H1 (cell line): ENCODE results near the gene ZNF286A. TPM values are rescaled to one million over a fixed set of nuclear protein-coding genes. Genes with fewer than 3 reads are reported as not detected.

ENCODE experiments used
- CTCF ChIA-PET: fragments of 300-600 bp; sonication (Branson Sonifier 250); formaldehyde crosslinking; loops from one replicate; lab custom pipeline; 2021; ENCODE audit not compliant: partially characterized antibody; lab: Charles Lee
- POLR2A ChIA-PET: fragments of 300-600 bp; sonication (Branson Sonifier 250); formaldehyde crosslinking; loops from one replicate; lab custom pipeline; 2021; ENCODE audit warnings: inconsistent platforms; ENCODE audit not compliant: partially characterized antibody; lab: Charles Lee
- DNase-seq, 2 experiments: peaks; one replicate each; pipeline versions ENCODE4 v3.0.0 to v3.0.0-alpha.2; 2010 to 2022; ENCODE audit warnings: low spot score in 2 of 2, low read depth in 1 of 2, mixed read lengths in 1 of 2
- FAIRE-seq: peaks from 2 replicates; lab custom pipeline; 2011; peaks lifted over from hg19 to GRCh38; lab: Jason Lieb, UNC
- H2AFZ ChIP-seq: 2 replicates; pipeline ENCODE4 v1.8.1; 2012; ENCODE audit warnings: low read length, inconsistent platforms
- H2AK5ac ChIP-seq: 2 replicates; pipeline ENCODE4 v1.6.1; 2013; ENCODE audit warnings: low read depth, low read length
- H2BK120ac ChIP-seq: replicated peaks from 2 replicates; pipeline ENCODE3; 2013; ENCODE audit warnings: low read depth, low read length, inconsistent platforms
- H2BK12ac ChIP-seq: 2 replicates; pipeline ENCODE4 v1.6.1; 2013; ENCODE audit warnings: low read depth, low read length
- H2BK15ac ChIP-seq: 2 replicates; pipeline ENCODE4 v1.6.1; 2013; ENCODE audit warnings: low read length
- H2BK20ac ChIP-seq: 2 replicates; pipeline ENCODE4 v1.6.1; 2013; ENCODE audit warnings: low read length
- H2BK5ac ChIP-seq: 2 replicates; pipeline ENCODE4 v1.6.1; 2013; ENCODE audit warnings: low read depth, low read length
- H3K14ac ChIP-seq: 2 replicates; pipeline ENCODE4 v1.6.1; 2013; ENCODE audit warnings: inconsistent platforms; ENCODE audit not compliant: insufficient read length
- H3K18ac ChIP-seq: 2 replicates; pipeline ENCODE4 v1.6.1; 2013; ENCODE audit warnings: low read length; ENCODE audit errors: extremely low read depth
- H3K23ac ChIP-seq: 2 replicates; pipeline ENCODE4 v1.6.1; 2013; ENCODE audit warnings: inconsistent platforms; ENCODE audit not compliant: insufficient read length
- H3K23me2 ChIP-seq: 2 replicates; pipeline ENCODE4 v1.6.1; 2013; ENCODE audit warnings: low read depth, low read length
- H3K27ac ChIP-seq: 2 replicates; pipeline ENCODE4 v1.6.1; 2011; ENCODE audit warnings: low read depth, low read length, inconsistent platforms
- H3K27me3 ChIP-seq, 4 experiments: replicated peaks in 1 of 4; 1 replicate in 1 of 4; 2 replicates in 3 of 4; pipeline versions ENCODE4 v1.6.1 to v1.8.1; 2011 to 2013; ENCODE audit warnings: low read length in 3 of 4, mild to moderate bottlenecking in 3 of 4, inconsistent platforms in 2 of 4, mixed read lengths in 2 of 4, moderate library complexity in 1 of 4; ENCODE audit not compliant: control insufficient read depth in 3 of 4, insufficient read depth in 3 of 4; ENCODE audit errors: extremely low read depth in 1 of 4
- H3K36me3 ChIP-seq, 4 experiments: 2 replicates each; pipeline versions ENCODE4 v1.6.1 to v1.8.1; 2011 to 2013; ENCODE audit warnings: mild to moderate bottlenecking in 4 of 4, low read length in 3 of 4, moderate library complexity in 2 of 4, control low read depth in 1 of 4, inconsistent platforms in 1 of 4; ENCODE audit not compliant: insufficient read depth in 4 of 4, control insufficient read depth in 2 of 4
- H3K4ac ChIP-seq: replicated peaks from 2 replicates; pipeline ENCODE3; 2013; ENCODE audit warnings: low read length, low read depth, mixed read lengths, inconsistent platforms; ENCODE audit not compliant: insufficient read length
- H3K4me1 ChIP-seq, 4 experiments: replicated peaks in 1 of 4; 1 replicate in 1 of 4; 2 replicates in 3 of 4; pipeline versions ENCODE4 v1.6.1 to v1.8.1; 2011 to 2013; ENCODE audit warnings: low read length in 3 of 4, inconsistent platforms in 2 of 4, mixed read lengths in 1 of 4; ENCODE audit not compliant: insufficient read depth in 4 of 4, control insufficient read depth in 3 of 4
- H3K4me2 ChIP-seq, 2 experiments: 2 replicates each; pipeline versions ENCODE4 v1.6.1 to v1.8.1; 2011 to 2013; ENCODE audit warnings: low read depth in 2 of 2, low read length in 2 of 2, control low read depth in 1 of 2, inconsistent platforms in 1 of 2, mild to moderate bottlenecking in 1 of 2; ENCODE audit not compliant: insufficient read depth in 1 of 2
- H3K4me3 ChIP-seq, 4 experiments: fragments of 200-600, 300-600 bp in 1 of 4; sonication (generic), shearing (Covaris generic), sonication (Bioruptor Twin) in 1 of 4; 2 replicates each; pipeline versions ENCODE4 v1.5.1 to v1.8.1; 2011 to 2016; ENCODE audit warnings: low read length in 4 of 4, low read depth in 3 of 4, control low read depth in 2 of 4, inconsistent platforms in 2 of 4, mild to moderate bottlenecking in 2 of 4, mixed read lengths in 1 of 4, moderate library complexity in 1 of 4; ENCODE audit not compliant: insufficient read depth in 2 of 4; ENCODE audit errors: extremely low read depth in 1 of 4
- H3K56ac ChIP-seq: replicated peaks from 2 replicates; pipeline ENCODE3; 2013; ENCODE audit warnings: low read depth, mild to moderate bottlenecking, mixed read lengths, low read length, inconsistent platforms; ENCODE audit not compliant: insufficient read length
- H3K79me1 ChIP-seq: 2 replicates; pipeline ENCODE4 v1.6.1; 2013; ENCODE audit warnings: low read depth, low read length, control low read depth
- H3K79me2 ChIP-seq, 2 experiments: 2 replicates each; pipeline versions ENCODE4 v1.6.1 to v1.8.1; 2012 to 2013; ENCODE audit warnings: low read length in 2 of 2, mild to moderate bottlenecking in 2 of 2, inconsistent platforms in 1 of 2; ENCODE audit not compliant: insufficient read depth in 2 of 2, control insufficient read depth in 1 of 2
- H3K9ac ChIP-seq, 4 experiments: replicated peaks in 1 of 4; 1 replicate in 1 of 4; 2 replicates in 3 of 4; pipeline versions ENCODE4 v1.6.1 to v1.8.1; 2011 to 2013; ENCODE audit warnings: low read depth in 3 of 4, low read length in 3 of 4, control low read depth in 2 of 4, mild to moderate bottlenecking in 2 of 4, moderate library complexity in 2 of 4, inconsistent platforms in 1 of 4; ENCODE audit errors: extremely low read depth in 1 of 4
- H3K9me3 ChIP-seq, 2 experiments: 2 replicates each; pipeline versions ENCODE4 v1.6.1 to v1.8.1; 2012 to 2013; ENCODE audit warnings: mild to moderate bottlenecking in 2 of 2, moderate library complexity in 2 of 2, control low read depth in 1 of 2, inconsistent platforms in 1 of 2, low read depth in 1 of 2, low read length in 1 of 2, mixed read lengths in 1 of 2; ENCODE audit not compliant: insufficient read depth in 2 of 2
- H4K20me1 ChIP-seq, 2 experiments: replicated peaks in 1 of 2; 2 replicates each; pipeline versions ENCODE3 to v1.8.1; 2011 to 2013; ENCODE audit warnings: inconsistent platforms in 2 of 2, low read length in 2 of 2, mild to moderate bottlenecking in 1 of 2; ENCODE audit not compliant: insufficient read depth in 2 of 2, control insufficient read depth in 1 of 2
- H4K5ac ChIP-seq: 2 replicates; pipeline ENCODE4 v1.6.1; 2013; ENCODE audit warnings: low read length, low read depth, mixed read lengths, inconsistent platforms; ENCODE audit not compliant: insufficient read length
- H4K8ac ChIP-seq: 2 replicates; pipeline ENCODE4 v1.8.0; 2013; ENCODE audit warnings: mild to moderate bottlenecking, moderate library complexity, low read length, inconsistent platforms; ENCODE audit not compliant: insufficient read depth; ENCODE audit errors: extremely low read depth
- H4K91ac ChIP-seq: replicated peaks from 2 replicates; pipeline ENCODE3; 2013; ENCODE audit warnings: low read length, mixed read lengths, inconsistent platforms; ENCODE audit not compliant: insufficient read length
- CREB1 ChIP-seq: IDR thresholded peaks from 2 replicates; pipeline ENCODE4 v1.6.1; 2012; ENCODE audit warnings: inconsistent platforms
- EZH2 ChIP-seq: fragments of 200-600 bp; sonication (generic); IDR thresholded peaks from 2 replicates; pipeline ENCODE4 v1.7.1; 2012; ENCODE audit warnings: low read depth, mild to moderate bottlenecking, moderate library complexity, low read length, inconsistent platforms; ENCODE audit not compliant: severe bottlenecking
- HDAC2 ChIP-seq, 2 experiments: fragments of 300-600 bp in 1 of 2; sonication (generic) in 1 of 2; IDR thresholded peaks; 2 replicates each; pipeline ENCODE4 v1.6.1; 2011 to 2012; ENCODE audit warnings: low read depth in 2 of 2, low read length in 2 of 2, mild to moderate bottlenecking in 2 of 2, moderate library complexity in 2 of 2, borderline replicate concordance in 1 of 2, inconsistent platforms in 1 of 2
- KDM1A ChIP-seq: fragments of 200-600, 300-600 bp; sonication (generic); IDR thresholded peaks from 2 replicates; pipeline ENCODE4 v1.7.1; 2016; ENCODE audit warnings: mild to moderate bottlenecking, low read length, borderline replicate concordance
- POLR2AphosphoS5 ChIP-seq: IDR thresholded peaks from 2 replicates; pipeline ENCODE4 v1.6.1; 2011; ENCODE audit warnings: low read depth, low read length
- RFX5 ChIP-seq: IDR thresholded peaks from 2 replicates; pipeline ENCODE4 v1.6.1; 2011; ENCODE audit warnings: low read depth, low read length, improper control_type of control experiment, borderline replicate concordance
- RNF2 ChIP-seq: fragments of 200-900, 300-1000 bp; sonication (generic); IDR thresholded peaks from 2 replicates; pipeline ENCODE4 v1.7.1; 2016; ENCODE audit warnings: borderline replicate concordance, low read depth, mild to moderate bottlenecking, antibody characterized with exemption, low read length; ENCODE audit not compliant: poor library complexity, severe bottlenecking; ENCODE audit errors: missing control alignments
- SIX5 ChIP-seq: IDR thresholded peaks from 2 replicates; pipeline ENCODE4 v1.6.1; 2011; ENCODE audit warnings: mild to moderate bottlenecking, low read depth, low read length
- SRF ChIP-seq: IDR thresholded peaks from 2 replicates; pipeline ENCODE4 v1.6.1; 2011; ENCODE audit warnings: mild to moderate bottlenecking, low read depth, low read length, moderate library complexity
- TEAD4 ChIP-seq: IDR thresholded peaks from 2 replicates; pipeline ENCODE4 v1.6.1; 2012; ENCODE audit warnings: low read depth, low read length, inconsistent platforms, mixed read lengths
- WGBS, 2 experiments: shearing (Covaris generic) in 1 of 2; methylation state at CpG; one replicate each; pipeline versions ENCODE4 v1.1.6 to v1.1.7; 2013 to 2015; ENCODE audit warnings: low lambda C conversion rate in 2 of 2, mixed read lengths in 2 of 2, inconsistent platforms in 1 of 2, low coverage in 1 of 2, missing lambda C conversion rate in 1 of 2; ENCODE audit not compliant: insufficient replicate concordance in 2 of 2, insufficient coverage in 1 of 2, insufficient read length in 1 of 2; ENCODE audit errors: extremely low coverage in 1 of 2, missing lambda C conversion rate in 1 of 2; 5-methylcytosine and 5-hydroxymethylcytosine counted together
- polyA plus RNA-seq, 7 experiments: library from polyadenylated mRNA; depleted of rRNA in 3 of 7; stranded (reverse) in 5 of 7; unstranded in 2 of 7; fragments of >200 nt in 5 of 7; fragments of 200-250 nt in 2 of 7; gene quantifications; 1 replicate in 5 of 7; 2 replicates in 1 of 7; 4 replicates in 1 of 7; pipeline versions ENCODE4 v1.2.1 to v1.2.3, GENCODE V29; 2011 to 2013; ENCODE audit warnings: missing spikeins in 2 of 7, mixed read lengths in 2 of 7
- total RNA-seq: library from RNA; stranded (reverse); fragmentation: NEBNext Ultra II Directional; extraction: Animal tissue kit (Norgen Biotek cat#: 25700); gene quantifications from 2 replicates; pipeline ENCODE4 v1.2.1, GENCODE V29; 2021
- TF ChIP-seq, protein P1 (sequence below): IDR thresholded peaks from 2 replicates; pipeline ENCODE4 v1.6.1; 2011; ENCODE audit warnings: low read length, improper control_type of control experiment
- TF ChIP-seq, protein P2 (sequence below): IDR thresholded peaks from 2 replicates; pipeline ENCODE4 v1.6.1; 2012; ENCODE audit warnings: inconsistent platforms

The ZNF286A gene
- total and polyA plus RNA-seq, 2 of the 8 experiments (the other 6 are each of a cell fraction or from before 2014, with no cell fraction given) = 18.2 to 100.0 TPM

GRCh38 chr17:15662681-15663080, 36.9 kb upstream of the ZNF286A start:
- Histone ChIP-seq H3K4me2 (no peak overlapping the region), H3K9ac (no peak overlapping the region), H3K36me3 (peaks cover 0 to 13% (median 7%) of the 10 kb centered on the region in 4 experiments; a peak in 5 of 8 replicates), H3K27ac (no peak overlapping the region), H2BK5ac (no peak overlapping the region), H2AK5ac (no peak overlapping the region), H3K4me1 (peaks cover 0 to 2% (median 0%) of the 10 kb centered on the region in 4 experiments; a peak in 1 of 7 replicates), H3K9me3 (no peaks in the 10 kb centered on the region), H3K14ac (no peak overlapping the region), H4K5ac (no peak overlapping the region), H3K23ac (no peak overlapping the region), H3K4ac (no peak overlapping the region), H3K18ac (no peak overlapping the region), H2AFZ (no peak overlapping the region), H3K79me2 (no peaks in the 10 kb centered on the region), H3K23me2 (no peaks in the 10 kb centered on the region), H3K4me3 (no peak overlapping the region), H2BK15ac (no peak overlapping the region), H2BK120ac (no peak overlapping the region), H4K8ac (no peak overlapping the region), H3K79me1 (no peaks in the 10 kb centered on the region), H2BK20ac (no peak overlapping the region), H4K91ac (no peak overlapping the region), H3K56ac (no peak overlapping the region), H2BK12ac (no peak overlapping the region), H3K27me3 (no peaks in the 10 kb centered on the region), H4K20me1 (no peaks in the 10 kb centered on the region)
- 82% methylated on average over 3 of the region's 3 CpGs; no CpG with 5 or more reads in 1 of the 2 experiments for WGBS, 2 experiments
- no peak for DNase-seq
- no peak for FAIRE-seq
- CTCF ChIA-PET = no interaction called here
- POLR2A ChIA-PET = interaction anchor here (0.8 to 1.9 kb wide), 3 partner anchors 10 to 371 kb away, joined by 3 to 5 read pairs (median 3); no protein-coding TSS in a partner anchor
- TF ChIP-seq KDM1A (no peak), TEAD4 (no peak), POLR2AphosphoS5 (no peak), EZH2 (no peak), RNF2 (no peak), SIX5 (no peak), HDAC2 (IDR thresholded peaks at IDR 0.05; ENCODE audit: borderline replicate concordance in 1 of 2, low read depth in 2 of 2, low read length in 2 of 2) (no peak), RFX5 (no peak), CREB1 (no peak), SRF (no peak)
- TF ChIP-seq, protein P1, sequence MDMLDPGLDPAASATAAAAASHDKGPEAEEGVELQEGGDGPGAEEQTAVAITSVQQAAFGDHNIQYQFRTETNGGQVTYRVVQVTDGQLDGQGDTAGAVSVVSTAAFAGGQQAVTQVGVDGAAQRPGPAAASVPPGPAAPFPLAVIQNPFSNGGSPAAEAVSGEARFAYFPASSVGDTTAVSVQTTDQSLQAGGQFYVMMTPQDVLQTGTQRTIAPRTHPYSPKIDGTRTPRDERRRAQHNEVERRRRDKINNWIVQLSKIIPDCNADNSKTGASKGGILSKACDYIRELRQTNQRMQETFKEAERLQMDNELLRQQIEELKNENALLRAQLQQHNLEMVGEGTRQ = no peak
- TF ChIP-seq, protein P2, sequence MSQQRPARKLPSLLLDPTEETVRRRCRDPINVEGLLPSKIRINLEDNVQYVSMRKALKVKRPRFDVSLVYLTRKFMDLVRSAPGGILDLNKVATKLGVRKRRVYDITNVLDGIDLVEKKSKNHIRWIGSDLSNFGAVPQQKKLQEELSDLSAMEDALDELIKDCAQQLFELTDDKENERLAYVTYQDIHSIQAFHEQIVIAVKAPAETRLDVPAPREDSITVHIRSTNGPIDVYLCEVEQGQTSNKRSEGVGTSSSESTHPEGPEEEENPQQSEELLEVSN = no peak
